ENCODE results near the gene NDUFV1.
"Not testable (repeated sequence)": the region's sequence is repeated elsewhere in the genome, so short reads cannot be mapped to it uniquely, and the experiment has no call there.

DNA sequence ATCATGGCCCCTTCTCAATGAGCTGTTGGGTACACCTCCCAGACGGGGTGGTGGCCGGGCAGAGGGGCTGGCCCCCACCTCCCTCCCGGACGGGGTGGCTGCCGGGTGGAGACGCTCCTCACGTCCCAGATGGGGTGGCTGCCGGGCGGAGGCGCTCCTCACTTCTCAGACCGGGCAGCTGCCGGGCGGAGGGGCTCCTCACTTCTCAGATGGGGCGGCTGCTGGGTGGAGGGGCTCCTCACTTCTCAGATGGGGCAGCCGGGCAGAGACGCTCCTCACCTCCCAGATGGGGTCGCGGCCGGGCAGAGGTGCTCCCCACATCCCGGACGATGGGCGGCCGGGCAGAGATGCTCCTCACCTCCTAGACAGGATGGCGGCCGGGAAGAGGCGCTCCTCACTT, 8.8 kb upstream of the NDUFV1 start:
- TF ChIP-seq, protein P1, sequence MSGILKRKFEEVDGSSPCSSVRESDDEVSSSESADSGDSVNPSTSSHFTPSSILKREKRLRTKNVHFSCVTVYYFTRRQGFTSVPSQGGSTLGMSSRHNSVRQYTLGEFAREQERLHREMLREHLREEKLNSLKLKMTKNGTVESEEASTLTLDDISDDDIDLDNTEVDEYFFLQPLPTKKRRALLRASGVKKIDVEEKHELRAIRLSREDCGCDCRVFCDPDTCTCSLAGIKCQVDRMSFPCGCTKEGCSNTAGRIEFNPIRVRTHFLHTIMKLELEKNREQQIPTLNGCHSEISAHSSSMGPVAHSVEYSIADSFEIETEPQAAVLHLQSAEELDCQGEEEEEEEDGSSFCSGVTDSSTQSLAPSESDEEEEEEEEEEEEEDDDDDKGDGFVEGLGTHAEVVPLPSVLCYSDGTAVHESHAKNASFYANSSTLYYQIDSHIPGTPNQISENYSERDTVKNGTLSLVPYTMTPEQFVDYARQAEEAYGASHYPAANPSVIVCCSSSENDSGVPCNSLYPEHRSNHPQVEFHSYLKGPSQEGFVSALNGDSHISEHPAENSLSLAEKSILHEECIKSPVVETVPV (CRISPR knock-in tag; IDR thresholded peaks at IDR 0.05): not testable (repeated sequence)
- TF ChIP-seq ZNF565 (CRISPR knock-in tag; conservative IDR thresholded peaks at IDR 0.05; ENCODE audit: low read depth); RARB (CRISPR knock-in tag; IDR thresholded peaks at IDR 0.05); BACH2 (CRISPR knock-in tag; IDR thresholded peaks at IDR 0.05; ENCODE audit: borderline replicate concordance); TCF4 (CRISPR knock-in tag; IDR thresholded peaks at IDR 0.05; ENCODE audit: borderline replicate concordance); ESRRG (CRISPR knock-in tag; IDR thresholded peaks at IDR 0.05); CSDC2 (CRISPR knock-in tag; IDR thresholded peaks at IDR 0.05); ZFP3 (CRISPR knock-in tag; IDR thresholded peaks at IDR 0.05); ZNF8 (CRISPR knock-in tag; IDR thresholded peaks at IDR 0.05): not testable (repeated sequence)
- TF ChIP-seq, protein P2, sequence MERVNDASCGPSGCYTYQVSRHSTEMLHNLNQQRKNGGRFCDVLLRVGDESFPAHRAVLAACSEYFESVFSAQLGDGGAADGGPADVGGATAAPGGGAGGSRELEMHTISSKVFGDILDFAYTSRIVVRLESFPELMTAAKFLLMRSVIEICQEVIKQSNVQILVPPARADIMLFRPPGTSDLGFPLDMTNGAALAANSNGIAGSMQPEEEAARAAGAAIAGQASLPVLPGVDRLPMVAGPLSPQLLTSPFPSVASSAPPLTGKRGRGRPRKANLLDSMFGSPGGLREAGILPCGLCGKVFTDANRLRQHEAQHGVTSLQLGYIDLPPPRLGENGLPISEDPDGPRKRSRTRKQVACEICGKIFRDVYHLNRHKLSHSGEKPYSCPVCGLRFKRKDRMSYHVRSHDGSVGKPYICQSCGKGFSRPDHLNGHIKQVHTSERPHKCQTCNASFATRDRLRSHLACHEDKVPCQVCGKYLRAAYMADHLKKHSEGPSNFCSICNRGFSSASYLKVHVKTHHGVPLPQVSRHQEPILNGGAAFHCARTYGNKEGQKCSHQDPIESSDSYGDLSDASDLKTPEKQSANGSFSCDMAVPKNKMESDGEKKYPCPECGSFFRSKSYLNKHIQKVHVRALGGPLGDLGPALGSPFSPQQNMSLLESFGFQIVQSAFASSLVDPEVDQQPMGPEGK (CRISPR knock-in tag; IDR thresholded peaks at IDR 0.05; ENCODE audit: borderline replicate concordance): not testable (repeated sequence)
